ENCODE results near the gene CARF.
"Not testable (repeated sequence)": the region's sequence is repeated elsewhere in the genome, so short reads cannot be mapped to it uniquely, and the experiment has no call there.

CARF gene

GRCh38 chr2:202989749-202990148, 77.7 kb downstream of the CARF start:
- DNase-seq (ENCODE audit: extremely low spot score), result no peak
- ChIA-PET CTCF (interaction anchor here (1.1 to 1.7 kb wide), 2 partner anchors 12 to 14 kb away, joined by 3 read pairs; no protein-coding TSS in a partner anchor), POLR2A (no interaction called here)
- TF ChIP-seq, protein P1, sequence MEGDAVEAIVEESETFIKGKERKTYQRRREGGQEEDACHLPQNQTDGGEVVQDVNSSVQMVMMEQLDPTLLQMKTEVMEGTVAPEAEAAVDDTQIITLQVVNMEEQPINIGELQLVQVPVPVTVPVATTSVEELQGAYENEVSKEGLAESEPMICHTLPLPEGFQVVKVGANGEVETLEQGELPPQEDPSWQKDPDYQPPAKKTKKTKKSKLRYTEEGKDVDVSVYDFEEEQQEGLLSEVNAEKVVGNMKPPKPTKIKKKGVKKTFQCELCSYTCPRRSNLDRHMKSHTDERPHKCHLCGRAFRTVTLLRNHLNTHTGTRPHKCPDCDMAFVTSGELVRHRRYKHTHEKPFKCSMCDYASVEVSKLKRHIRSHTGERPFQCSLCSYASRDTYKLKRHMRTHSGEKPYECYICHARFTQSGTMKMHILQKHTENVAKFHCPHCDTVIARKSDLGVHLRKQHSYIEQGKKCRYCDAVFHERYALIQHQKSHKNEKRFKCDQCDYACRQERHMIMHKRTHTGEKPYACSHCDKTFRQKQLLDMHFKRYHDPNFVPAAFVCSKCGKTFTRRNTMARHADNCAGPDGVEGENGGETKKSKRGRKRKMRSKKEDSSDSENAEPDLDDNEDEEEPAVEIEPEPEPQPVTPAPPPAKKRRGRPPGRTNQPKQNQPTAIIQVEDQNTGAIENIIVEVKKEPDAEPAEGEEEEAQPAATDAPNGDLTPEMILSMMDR (IDR thresholded peaks at IDR 0.05; ENCODE audit: control extremely low read depth, extremely low read depth, low read depth, missing control alignments), result no peak

- no peak for DNase-seq (ENCODE audit: extremely low spot score)
- ChIA-PET POLR2A (no interaction called here), CTCF (interaction anchor here (1.7 kb wide), 1 partner anchor 15 kb away, joined by 3 read pairs; no protein-coding TSS in a partner anchor)
- TF ChIP-seq, protein P1 (IDR thresholded peaks at IDR 0.05; ENCODE audit: control extremely low read depth, extremely low read depth, low read depth, missing control alignments), result no peak
These were observed 78.4 kb downstream of the CARF start for GRCh38 chr2:202990501-202990900.

GRCh38 chr2:202997113-202997512, 85.0 kb downstream of the CARF start:
- CTCF ChIA-PET; DNase-seq (ENCODE audit: extremely low spot score); POLR2A ChIA-PET: not testable (repeated sequence)

GRCh38 chr2:203002054-203002821, 90.2 kb downstream of the CARF start:
- DNase-seq (ENCODE audit: extremely low spot score), result no peak
- TF ChIP-seq, protein P1 (IDR thresholded peaks at IDR 0.05; ENCODE audit: control extremely low read depth, extremely low read depth, low read depth, missing control alignments), result no peak
- POLR2A ChIA-PET, result no interaction called here
- CTCF ChIA-PET, result interaction anchor here (1.0 to 2.6 kb wide), 5 partner anchors 9 to 57 kb away, joined by 3 to 7 read pairs (median 5); no protein-coding TSS in a partner anchor

DNA sequence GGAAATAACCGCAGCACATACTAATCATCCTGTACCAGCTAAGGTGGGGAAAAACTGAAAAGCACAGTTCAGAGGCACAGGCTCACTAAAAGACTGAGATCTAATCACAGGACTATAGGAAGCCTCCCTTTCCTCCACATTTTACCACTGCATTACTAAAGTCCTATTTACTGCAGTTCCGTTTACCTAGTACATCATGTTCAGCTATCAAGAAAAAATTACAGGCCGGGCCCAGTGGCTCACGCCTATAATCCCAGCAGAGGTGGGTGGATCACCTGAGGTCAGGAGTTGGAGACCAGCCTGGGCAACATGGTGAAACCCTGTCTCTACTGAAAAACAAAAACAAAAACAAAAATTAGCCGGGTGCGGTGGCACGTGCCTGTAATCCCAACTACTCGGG, 91.6 kb downstream of the CARF start:
- ChIA-PET CTCF (no interaction called here), POLR2A (no interaction called here)
- DNase-seq (ENCODE audit: extremely low spot score), result no peak
- TF ChIP-seq, protein P1 (IDR thresholded peaks at IDR 0.05; ENCODE audit: control extremely low read depth, extremely low read depth, low read depth, missing control alignments), result no peak

- POLR2A ChIA-PET, result no interaction called here
- TF ChIP-seq, protein P1 (IDR thresholded peaks at IDR 0.05; ENCODE audit: control extremely low read depth, extremely low read depth, low read depth, missing control alignments), result no peak
- CTCF ChIA-PET, result interaction anchor here (1.3 to 1.6 kb wide), 3 partner anchors 14 to 97 kb away, joined by 3 to 6 read pairs (median 3); no protein-coding TSS in a partner anchor
- peak; percentile 96 for DNase-seq (ENCODE audit: extremely low spot score)
These were observed 102.6 kb downstream of the CARF start, which contains the start of gene NBEAL1 for GRCh38 chr2:203014456-203015199. NBEAL1 (plus strand) TSS chr2:203014875; CDS start chr2:203016385, 1,510 bp downstream.
